Stomach (tissue), 4 donors: ENCODE results near the gene DIRAS1.

Experiments used
- CTCF ChIP-seq, 7 experiments: fragments of 450-650 bp in 4 of 7; fragments of 200-600 bp in 3 of 7; sonication (generic) in 3 of 7; IDR thresholded peaks; one replicate each; pipeline ENCODE4 v1.5.1; 2016 to 2019; ENCODE audit warnings: antibody characterized with exemption in 7 of 7, control low read depth in 2 of 7, mild to moderate bottlenecking in 1 of 7
- POLR2AphosphoS5 ChIP-seq, 3 donors: sonication (generic); formaldehyde crosslinking; IDR thresholded peaks; one replicate each; pipeline ENCODE4 v1.6.1; 2016; ENCODE audit warnings: antibody characterized with exemption in 3 of 3

GRCh38 chr19:2675892-2676291, 45.3 kb downstream of the DIRAS1 start:
- no peak for TF ChIP-seq CTCF (IDR thresholded peaks at IDR 0.05)
- no peak for TF ChIP-seq POLR2AphosphoS5 (IDR thresholded peaks at IDR 0.05)
